HEK293 (cell line): ENCODE data around the gene LGI4.
A peak's percentile ranks its signal among the peaks of the same experiment; 100 is the strongest.

Source experiments
- CTCF ChIA-PET: fragments of 350-600 bp; formaldehyde crosslinking; extraction: SDS; loops from one replicate; lab custom pipeline; 2021; ENCODE audit warnings: antibody characterized with exemption; lab: Yijun Ruan, JAX
- POLR2A ChIA-PET: fragments of 300-600 bp; formaldehyde crosslinking; extraction: SDS; loops from one replicate; lab custom pipeline; 2020; ENCODE audit warnings: antibody characterized with exemption, inconsistent platforms; lab: Yijun Ruan, JAX
- H3K27ac ChIP-seq: fragments of 200-500 bp; sonication (Bioruptor generic); 2 replicates; pipeline ENCODE4 v1.5.1; 2014; ENCODE audit warnings: low read depth, low read length, control low read depth, inconsistent platforms; ENCODE audit errors: extremely low read depth
- H3K36me3 ChIP-seq, 2 experiments: fragments of 200-500 bp in 1 of 2; sonication (Bioruptor generic) in 1 of 2; 1 replicate in 1 of 2; 2 replicates in 1 of 2; pipeline ENCODE4 v1.5.1; 2014 to 2017; ENCODE audit warnings: inconsistent platforms in 2 of 2, low read length in 2 of 2; ENCODE audit not compliant: control insufficient read depth in 2 of 2, insufficient read depth in 1 of 2
- H3K4me1 ChIP-seq: fragments of 200-500 bp; sonication (Bioruptor generic); 2 replicates; pipeline ENCODE4 v1.5.1; 2014; ENCODE audit warnings: mild to moderate bottlenecking, low read length, inconsistent platforms; ENCODE audit not compliant: control insufficient read depth, insufficient read depth
- H3K4me3 ChIP-seq: 2 replicates; pipeline ENCODE4 v1.5.1; 2011; ENCODE audit warnings: low read depth, mild to moderate bottlenecking, control low read depth, low read length, moderate library complexity
- H3K9me3 ChIP-seq: fragments of 200-500 bp; sonication (Bioruptor generic); 2 replicates; pipeline ENCODE4 v1.5.1; 2014; ENCODE audit warnings: low read depth, low read length, inconsistent platforms; ENCODE audit not compliant: control insufficient read depth, insufficient read depth
- BCL11A ChIP-seq: fragments of 450-650 bp; formaldehyde crosslinking; IDR thresholded peaks from 2 replicates; pipeline ENCODE4 v1.5.1; 2016; ENCODE audit warnings: low read depth, missing biosample characterization, missing genetic modification characterization
- GLI4 ChIP-seq: fragments of 450-650 bp; formaldehyde crosslinking; IDR thresholded peaks from 2 replicates; pipeline ENCODE4 v1.5.1; 2016; ENCODE audit warnings: missing biosample characterization, missing genetic modification characterization
- GLIS2 ChIP-seq: fragments of 450-650 bp; formaldehyde crosslinking; IDR thresholded peaks from 2 replicates; pipeline ENCODE4 v1.5.1; 2016; ENCODE audit warnings: missing biosample characterization, missing genetic modification characterization
- MYNN ChIP-seq: fragments of 450-650 bp; formaldehyde crosslinking; IDR thresholded peaks from 2 replicates; pipeline ENCODE4 v1.5.1; 2016; ENCODE audit warnings: missing biosample characterization, missing genetic modification characterization, borderline replicate concordance
- PRDM1 ChIP-seq: fragments of 450-650 bp; formaldehyde crosslinking; IDR thresholded peaks from 2 replicates; pipeline ENCODE4; 2016; ENCODE audit warnings: missing biosample characterization, missing genetic modification characterization
- WT1 ChIP-seq: fragments of 450-650 bp; formaldehyde crosslinking; IDR thresholded peaks from 2 replicates; pipeline ENCODE4 v1.5.1; 2016; ENCODE audit warnings: missing biosample characterization, missing genetic modification characterization
- YY2 ChIP-seq: fragments of 450-650 bp; formaldehyde crosslinking; IDR thresholded peaks from 2 replicates; pipeline ENCODE4 v1.5.1; 2016; ENCODE audit warnings: missing biosample characterization, missing genetic modification characterization
- ZBTB7A ChIP-seq: fragments of 450-650 bp; formaldehyde crosslinking; IDR thresholded peaks from 2 replicates; pipeline ENCODE4 v1.5.1; 2016; ENCODE audit warnings: low read depth, missing biosample characterization, missing genetic modification characterization
- ZFHX2 ChIP-seq: fragments of 450-650 bp; formaldehyde crosslinking; conservative IDR thresholded peaks from 2 replicates; pipeline ENCODE4 v1.5.1; 2016; ENCODE audit warnings: missing biosample characterization, missing genetic modification characterization
- ZFP69B ChIP-seq: fragments of 450-650 bp; formaldehyde crosslinking; IDR thresholded peaks from 2 replicates; pipeline ENCODE4 v1.5.1; 2016; ENCODE audit warnings: missing biosample characterization, missing genetic modification characterization
- ZNF114 ChIP-seq: fragments of 450-650 bp; formaldehyde crosslinking; IDR thresholded peaks from 2 replicates; pipeline ENCODE4 v1.5.0; 2017; ENCODE audit warnings: missing biosample characterization, missing genetic modification characterization
- ZNF274 ChIP-seq, 2 experiments: fragments of 200-500 bp in 1 of 2; fragments of 450-650 bp in 1 of 2; sonication (Bioruptor generic) in 1 of 2; formaldehyde crosslinking in 1 of 2; IDR thresholded peaks; 2 replicates each; pipeline versions ENCODE4 v1.5.1 to v1.6.1; 2014 to 2016; ENCODE audit warnings: borderline replicate concordance in 1 of 2, inconsistent platforms in 1 of 2, low read length in 1 of 2, missing biosample characterization in 1 of 2, missing genetic modification characterization in 1 of 2
- ZNF292 ChIP-seq: fragments of 450-650 bp; formaldehyde crosslinking; IDR thresholded peaks from 2 replicates; pipeline ENCODE4 v1.5.1; 2016; ENCODE audit warnings: low read depth, missing biosample characterization, missing genetic modification characterization, borderline replicate concordance
- ZNF324 ChIP-seq: fragments of 450-650 bp; formaldehyde crosslinking; IDR thresholded peaks from 2 replicates; pipeline ENCODE4 v1.5.1; 2016; ENCODE audit warnings: missing biosample characterization, missing genetic modification characterization
- ZNF366 ChIP-seq: fragments of 450-650 bp; formaldehyde crosslinking; conservative IDR thresholded peaks from 2 replicates; pipeline ENCODE4 v1.5.1; 2016; ENCODE audit warnings: missing biosample characterization, missing genetic modification characterization
- ZNF394 ChIP-seq: fragments of 450-650 bp; formaldehyde crosslinking; IDR thresholded peaks from 2 replicates; pipeline ENCODE4 v1.5.1; 2016; ENCODE audit warnings: missing biosample characterization, missing genetic modification characterization, mild to moderate bottlenecking, moderate library complexity, borderline replicate concordance
- ZNF624 ChIP-seq: fragments of 450-650 bp; formaldehyde crosslinking; IDR thresholded peaks from 2 replicates; pipeline ENCODE4 v1.5.1; 2017; ENCODE audit warnings: missing biosample characterization, missing genetic modification characterization
- ZNF670 ChIP-seq: fragments of 450-650 bp; formaldehyde crosslinking; IDR thresholded peaks from 2 replicates; pipeline ENCODE4 v1.5.1; 2016; ENCODE audit warnings: missing biosample characterization, missing genetic modification characterization, low read depth
- ZNF701 ChIP-seq: fragments of 450-650 bp; formaldehyde crosslinking; IDR thresholded peaks from 2 replicates; pipeline ENCODE4 v1.5.1; 2016; ENCODE audit warnings: missing biosample characterization, missing genetic modification characterization
- ZNF707 ChIP-seq: fragments of 450-650 bp; formaldehyde crosslinking; IDR thresholded peaks from 2 replicates; pipeline ENCODE4 v1.5.1; 2016; ENCODE audit warnings: missing biosample characterization, missing genetic modification characterization
- TF ChIP-seq, protein P1 (sequence below): fragments of 450-650 bp; formaldehyde crosslinking; IDR thresholded peaks from 2 replicates; pipeline ENCODE4; 2016; ENCODE audit warnings: missing biosample characterization, missing genetic modification characterization
- TF ChIP-seq, protein P2 (sequence below): fragments of 450-650 bp; formaldehyde crosslinking; IDR thresholded peaks from 2 replicates; pipeline ENCODE4 v1.5.1; 2016; ENCODE audit warnings: missing biosample characterization, missing genetic modification characterization
- TF ChIP-seq, protein P3 (sequence below): fragments of 450-650 bp; formaldehyde crosslinking; IDR thresholded peaks from 2 replicates; pipeline ENCODE4 v1.5.1; 2016; ENCODE audit warnings: missing biosample characterization, missing genetic modification characterization
- TF ChIP-seq, protein P4 (sequence below): fragments of 450-650 bp; formaldehyde crosslinking; IDR thresholded peaks from 2 replicates; pipeline ENCODE4 v1.5.1; 2016; ENCODE audit warnings: missing biosample characterization, missing genetic modification characterization
- TF ChIP-seq, protein P5 (sequence below): fragments of 450-650 bp; formaldehyde crosslinking; conservative IDR thresholded peaks from 2 replicates; pipeline ENCODE4 v1.5.1; 2016; ENCODE audit warnings: low read depth, missing biosample characterization, missing genetic modification characterization
- TF ChIP-seq, protein P6 (sequence below): fragments of 450-650 bp; formaldehyde crosslinking; IDR thresholded peaks from 2 replicates; pipeline ENCODE4 v1.5.1; 2016; ENCODE audit warnings: missing biosample characterization, missing genetic modification characterization, borderline replicate concordance

LGI4 gene

DNA sequence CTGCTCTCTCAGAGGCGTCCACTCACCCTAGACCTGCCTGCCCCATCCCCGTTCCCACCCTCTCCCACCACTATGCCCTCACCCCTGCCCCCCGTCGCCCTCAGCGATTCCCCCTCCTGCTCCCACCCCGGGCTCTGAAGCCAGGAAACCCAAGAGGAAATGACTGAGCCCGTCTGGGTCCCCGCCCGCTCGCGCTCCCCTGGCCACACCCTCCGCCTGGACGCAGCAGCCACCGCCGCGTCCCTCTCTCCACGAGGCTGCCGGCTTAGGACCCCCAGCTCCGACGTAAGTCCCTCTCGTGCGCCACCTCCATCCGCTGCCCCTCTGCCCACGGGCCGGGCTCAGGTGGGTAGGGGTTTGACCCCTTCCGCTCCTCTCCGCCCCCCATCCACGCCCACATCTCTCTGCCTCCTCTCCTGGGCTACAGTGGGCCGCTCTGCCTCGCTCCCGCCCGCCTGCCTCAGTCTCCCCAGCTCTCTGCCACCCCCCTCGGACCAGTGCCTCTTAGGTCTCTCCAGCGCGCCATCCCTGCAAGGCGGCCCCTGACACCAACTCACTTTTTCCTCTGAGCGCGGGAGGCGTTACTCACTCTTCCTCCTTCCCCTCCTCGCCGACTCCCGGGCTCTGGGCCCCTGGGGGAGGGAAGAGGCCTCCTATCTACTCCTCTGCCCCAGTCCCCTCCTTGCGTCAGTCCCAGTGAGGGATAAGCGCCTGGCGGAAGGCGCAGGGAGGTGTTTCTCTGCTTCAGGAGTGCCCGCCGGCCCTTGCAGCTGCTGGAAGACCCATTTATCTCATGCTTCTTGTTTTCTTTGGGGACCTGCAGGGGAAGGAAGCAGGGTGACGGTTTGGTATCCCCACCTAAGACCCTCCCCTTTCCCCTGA is 19.9 kb upstream of the LGI4 start, which contains the start of gene FXYD5:
TSS of gene FXYD5 (plus strand) at position 211 of the 882 bp plus-strand sequence. CDS start 816 bp downstream, outside the sequence.
- CTCF ChIA-PET, result interaction anchor here (0.5 to 5.9 kb wide), 21 partner anchors 8 to 842 kb away, joined by 3 to 82 read pairs (median 5); partner anchors contain the start of genes FXYD7 and LGI4
- Histone ChIP-seq H3K27ac (peak within 1 kb of the TSS; percentile 75; the same call in 1 of the 2 replicates), H3K36me3 (peaks cover 23 to 32% of the 10 kb centered on the region in 2 experiments), H3K9me3 (no peaks in the 10 kb centered on the region), H3K4me3 (peak within 1 kb of the TSS; percentile 57), H3K4me1 (peaks cover 20% of the 10 kb centered on the region)
- POLR2A ChIA-PET, result interaction anchor here (0.6 to 2.7 kb wide), 6 partner anchors 8 to 151 kb away, joined by 3 to 25 read pairs (median 5); partner anchors contain the start of gene LGI4
- TF ChIP-seq ZNF394 (tag by site-specific recombination) (peak; percentile 78), BCL11A (tag by site-specific recombination) (peak; percentile 46), MYNN (tag by site-specific recombination) (no peak), GLI4 (tag by site-specific recombination) (0 out of 2 replicates have a peak, but pooled peaks have one; percentile 90), ZNF624 (tag by site-specific recombination) (no peak), ZFP69B (tag by site-specific recombination) (peak; percentile 88), ZNF707 (tag by site-specific recombination) (peak; percentile 72), ZNF292 (tag by site-specific recombination) (no peak), ZNF366 (tag by site-specific recombination) (peak; percentile 99), ZNF114 (tag by site-specific recombination) (no peak), GLIS2 (tag by site-specific recombination) (peak; percentile 96), PRDM1 (tag by site-specific recombination) (peak; percentile 85), WT1 (tag by site-specific recombination) (peak; percentile 94), ZBTB7A (peak; percentile 99), ZFHX2 (tag by site-specific recombination) (peak; percentile 100), ZNF670 (no peak), ZNF324 (tag by site-specific recombination) (peak; percentile 95), ZNF274 (IDR thresholded peaks at IDR 0.05; ENCODE audit: low read length) (no peak), ZNF274 (tag by site-specific recombination; IDR thresholded peaks at IDR 0.05; ENCODE audit: borderline replicate concordance) (no peak), ZNF701 (tag by site-specific recombination) (no peak), YY2 (peak; percentile 77)
- TF ChIP-seq, protein P1, sequence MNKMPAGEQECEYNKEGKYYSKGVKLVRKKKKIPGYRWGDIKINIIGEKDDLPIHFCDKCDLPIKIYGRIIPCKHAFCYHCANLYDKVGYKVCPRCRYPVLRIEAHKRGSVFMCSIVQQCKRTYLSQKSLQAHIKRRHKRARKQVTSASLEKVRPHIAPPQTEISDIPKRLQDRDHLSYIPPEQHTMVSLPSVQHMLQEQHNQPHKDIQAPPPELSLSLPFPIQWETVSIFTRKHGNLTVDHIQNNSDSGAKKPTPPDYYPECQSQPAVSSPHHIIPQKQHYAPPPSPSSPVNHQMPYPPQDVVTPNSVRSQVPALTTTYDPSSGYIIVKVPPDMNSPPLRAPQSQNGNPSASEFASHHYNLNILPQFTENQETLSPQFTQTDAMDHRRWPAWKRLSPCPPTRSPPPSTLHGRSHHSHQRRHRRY (tag by site-specific recombination), result peak; percentile 91; the same call in 1 of the 2 replicates
- TF ChIP-seq, protein P2, sequence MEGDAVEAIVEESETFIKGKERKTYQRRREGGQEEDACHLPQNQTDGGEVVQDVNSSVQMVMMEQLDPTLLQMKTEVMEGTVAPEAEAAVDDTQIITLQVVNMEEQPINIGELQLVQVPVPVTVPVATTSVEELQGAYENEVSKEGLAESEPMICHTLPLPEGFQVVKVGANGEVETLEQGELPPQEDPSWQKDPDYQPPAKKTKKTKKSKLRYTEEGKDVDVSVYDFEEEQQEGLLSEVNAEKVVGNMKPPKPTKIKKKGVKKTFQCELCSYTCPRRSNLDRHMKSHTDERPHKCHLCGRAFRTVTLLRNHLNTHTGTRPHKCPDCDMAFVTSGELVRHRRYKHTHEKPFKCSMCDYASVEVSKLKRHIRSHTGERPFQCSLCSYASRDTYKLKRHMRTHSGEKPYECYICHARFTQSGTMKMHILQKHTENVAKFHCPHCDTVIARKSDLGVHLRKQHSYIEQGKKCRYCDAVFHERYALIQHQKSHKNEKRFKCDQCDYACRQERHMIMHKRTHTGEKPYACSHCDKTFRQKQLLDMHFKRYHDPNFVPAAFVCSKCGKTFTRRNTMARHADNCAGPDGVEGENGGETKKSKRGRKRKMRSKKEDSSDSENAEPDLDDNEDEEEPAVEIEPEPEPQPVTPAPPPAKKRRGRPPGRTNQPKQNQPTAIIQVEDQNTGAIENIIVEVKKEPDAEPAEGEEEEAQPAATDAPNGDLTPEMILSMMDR (tag by site-specific recombination), result peak; percentile 87
- TF ChIP-seq, protein P3, sequence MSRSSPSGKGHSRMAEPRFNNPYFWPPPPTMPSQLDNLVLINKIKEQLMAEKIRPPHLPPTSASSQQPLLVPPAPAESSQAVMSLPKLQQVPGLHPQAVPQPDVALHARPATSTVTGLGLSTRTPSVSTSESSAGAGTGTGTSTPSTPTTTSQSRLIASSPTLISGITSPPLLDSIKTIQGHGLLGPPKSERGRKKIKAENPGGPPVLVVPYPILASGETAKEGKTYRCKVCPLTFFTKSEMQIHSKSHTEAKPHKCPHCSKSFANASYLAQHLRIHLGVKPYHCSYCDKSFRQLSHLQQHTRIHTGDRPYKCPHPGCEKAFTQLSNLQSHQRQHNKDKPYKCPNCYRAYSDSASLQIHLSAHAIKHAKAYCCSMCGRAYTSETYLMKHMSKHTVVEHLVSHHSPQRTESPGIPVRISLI (tag by site-specific recombination), result peak; percentile 67
- TF ChIP-seq, protein P4, sequence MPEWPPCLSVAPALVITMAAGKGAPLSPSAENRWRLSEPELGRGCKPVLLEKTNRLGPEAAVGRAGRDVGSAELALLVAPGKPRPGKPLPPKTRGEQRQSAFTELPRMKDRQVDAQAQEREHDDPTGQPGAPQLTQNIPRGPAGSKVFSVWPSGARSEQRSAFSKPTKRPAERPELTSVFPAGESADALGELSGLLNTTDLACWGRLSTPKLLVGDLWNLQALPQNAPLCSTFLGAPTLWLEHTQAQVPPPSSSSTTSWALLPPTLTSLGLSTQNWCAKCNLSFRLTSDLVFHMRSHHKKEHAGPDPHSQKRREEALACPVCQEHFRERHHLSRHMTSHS (tag by site-specific recombination), result peak; percentile 84
- TF ChIP-seq, protein P5, sequence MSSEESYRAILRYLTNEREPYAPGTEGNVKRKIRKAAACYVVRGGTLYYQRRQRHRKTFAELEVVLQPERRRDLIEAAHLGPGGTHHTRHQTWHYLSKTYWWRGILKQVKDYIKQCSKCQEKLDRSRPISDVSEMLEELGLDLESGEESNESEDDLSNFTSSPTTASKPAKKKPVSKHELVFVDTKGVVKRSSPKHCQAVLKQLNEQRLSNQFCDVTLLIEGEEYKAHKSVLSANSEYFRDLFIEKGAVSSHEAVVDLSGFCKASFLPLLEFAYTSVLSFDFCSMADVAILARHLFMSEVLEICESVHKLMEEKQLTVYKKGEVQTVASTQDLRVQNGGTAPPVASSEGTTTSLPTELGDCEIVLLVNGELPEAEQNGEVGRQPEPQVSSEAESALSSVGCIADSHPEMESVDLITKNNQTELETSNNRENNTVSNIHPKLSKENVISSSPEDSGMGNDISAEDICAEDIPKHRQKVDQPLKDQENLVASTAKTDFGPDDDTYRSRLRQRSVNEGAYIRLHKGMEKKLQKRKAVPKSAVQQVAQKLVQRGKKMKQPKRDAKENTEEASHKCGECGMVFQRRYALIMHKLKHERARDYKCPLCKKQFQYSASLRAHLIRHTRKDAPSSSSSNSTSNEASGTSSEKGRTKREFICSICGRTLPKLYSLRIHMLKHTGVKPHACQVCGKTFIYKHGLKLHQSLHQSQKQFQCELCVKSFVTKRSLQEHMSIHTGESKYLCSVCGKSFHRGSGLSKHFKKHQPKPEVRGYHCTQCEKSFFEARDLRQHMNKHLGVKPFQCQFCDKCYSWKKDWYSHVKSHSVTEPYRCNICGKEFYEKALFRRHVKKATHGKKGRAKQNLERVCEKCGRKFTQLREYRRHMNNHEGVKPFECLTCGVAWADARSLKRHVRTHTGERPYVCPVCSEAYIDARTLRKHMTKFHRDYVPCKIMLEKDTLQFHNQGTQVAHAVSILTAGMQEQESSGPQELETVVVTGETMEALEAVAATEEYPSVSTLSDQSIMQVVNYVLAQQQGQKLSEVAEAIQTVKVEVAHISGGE, result peak; percentile 70; the same call in 1 of the 2 replicates
- TF ChIP-seq, protein P6, sequence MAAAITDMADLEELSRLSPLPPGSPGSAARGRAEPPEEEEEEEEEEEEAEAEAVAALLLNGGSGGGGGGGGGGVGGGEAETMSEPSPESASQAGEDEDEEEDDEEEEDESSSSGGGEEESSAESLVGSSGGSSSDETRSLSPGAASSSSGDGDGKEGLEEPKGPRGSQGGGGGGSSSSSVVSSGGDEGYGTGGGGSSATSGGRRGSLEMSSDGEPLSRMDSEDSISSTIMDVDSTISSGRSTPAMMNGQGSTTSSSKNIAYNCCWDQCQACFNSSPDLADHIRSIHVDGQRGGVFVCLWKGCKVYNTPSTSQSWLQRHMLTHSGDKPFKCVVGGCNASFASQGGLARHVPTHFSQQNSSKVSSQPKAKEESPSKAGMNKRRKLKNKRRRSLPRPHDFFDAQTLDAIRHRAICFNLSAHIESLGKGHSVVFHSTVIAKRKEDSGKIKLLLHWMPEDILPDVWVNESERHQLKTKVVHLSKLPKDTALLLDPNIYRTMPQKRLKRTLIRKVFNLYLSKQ (tag by site-specific recombination), result no peak
